ENCODE data around the gene PCDHA1. TPM values are rescaled to one million over a fixed set of nuclear protein-coding genes. Genes with fewer than 3 reads are reported as not detected.

PCDHA1 gene
- total RNA-seq, 1 experiment from 2014 or later: not detected

- ChIA-PET POLR2A (no interaction called here), CTCF (no interaction called here)
- Histone ChIP-seq H3K9me3 (ENCODE audit: control insufficient read depth, insufficient read depth, low read depth, low read length) (no peaks in the 10 kb centered on the region), H3K4me1 (ENCODE audit: control insufficient read depth, insufficient read depth, low read length) (no peaks in the 10 kb centered on the region), H3K27me3 (ENCODE audit: control insufficient read depth, insufficient read depth, low read length) (no peaks in the 10 kb centered on the region), H3K27ac (ENCODE audit: low read length) (no peak overlapping the region), H3K36me3 (ENCODE audit: control insufficient read depth, insufficient read depth, low read length) (no peaks in the 10 kb centered on the region; the same call in 1 of the 2 replicates), H3K4me3 (ENCODE audit: low read depth in 2 of 2, low read length in 2 of 2) (no peak overlapping the region)
- ATAC-seq: no peak
- intact Hi-C loops (cut with micrococcal nuclease; ENCODE audit: unreplicated experiment) (no loop called here), in situ Hi-C loops (cut with HindIII; ENCODE audit: low pct_unique_long_range_greater_than_20kb, low sequenced_read_pairs) (no loop called here)
- no peak for DNase-seq (ENCODE audit: low read depth, low spot score)
- no TSS peak for BruUV-seq (replicated peaks)
- TF ChIP-seq TCF7L2 (IDR thresholded peaks at IDR 0.05; ENCODE audit: low read depth, low read length) (no peak), REST (IDR thresholded peaks at IDR 0.05; ENCODE audit: insufficient read depth in 1 of 2, low read depth in 2 of 2, low read length in 1 of 2) (no peak), POLR2AphosphoS5 (IDR thresholded peaks at IDR 0.05; ENCODE audit: low read depth, low read length) (no peak), SIN3A (IDR thresholded peaks at IDR 0.05; ENCODE audit: borderline replicate concordance, insufficient read depth, low read depth, low read length) (no peak)
Measured at GRCh38 chr5:140978983-140979382, 193.0 kb downstream of the PCDHA1 start.

- Histone ChIP-seq H3K4me3 (ENCODE audit: low read depth in 2 of 2, low read length in 2 of 2) (no peak overlapping the region), H3K27ac (ENCODE audit: low read length) (no peak overlapping the region), H3K27me3 (ENCODE audit: control insufficient read depth, insufficient read depth, low read length) (no peaks in the 10 kb centered on the region), H3K4me1 (ENCODE audit: control insufficient read depth, insufficient read depth, low read length) (no peaks in the 10 kb centered on the region), H3K9me3 (ENCODE audit: control insufficient read depth, insufficient read depth, low read depth, low read length) (no peaks in the 10 kb centered on the region), H3K36me3 (ENCODE audit: control insufficient read depth, insufficient read depth, low read length) (no peaks in the 10 kb centered on the region; the same call in 1 of the 2 replicates)
- ATAC-seq (no peak), DNase-seq (ENCODE audit: low read depth, low spot score) (no peak)
- intact Hi-C loops (cut with micrococcal nuclease; ENCODE audit: unreplicated experiment) (no loop called here), in situ Hi-C loops (cut with HindIII; ENCODE audit: low pct_unique_long_range_greater_than_20kb, low sequenced_read_pairs) (no loop called here)
- POLR2A ChIA-PET: no interaction called here
- CTCF ChIA-PET: no interaction called here
- BruUV-seq (replicated peaks): no TSS peak
- no peak for TF ChIP-seq SIN3A (IDR thresholded peaks at IDR 0.05; ENCODE audit: borderline replicate concordance, insufficient read depth, low read depth, low read length)
- no peak for TF ChIP-seq REST (IDR thresholded peaks at IDR 0.05; ENCODE audit: insufficient read depth in 1 of 2, low read depth in 2 of 2, low read length in 1 of 2)
- no peak for TF ChIP-seq CTCF (IDR thresholded peaks at IDR 0.05)
- TF ChIP-seq TCF7L2 (IDR thresholded peaks at IDR 0.05; ENCODE audit: low read depth, low read length): no peak
- TF ChIP-seq POLR2AphosphoS5 (IDR thresholded peaks at IDR 0.05; ENCODE audit: low read depth, low read length): no peak
Measured at GRCh38 chr5:140982083-140982716, 196.3 kb downstream of the PCDHA1 start.
